Stimulated activated CD4-positive, alpha-beta T cell treated with anti-CD3 and anti-CD28 coated beads, Interleukin-1b, Interleukin-23, amount 100 ng/mL, for 24 hours (primary cell): ENCODE measurements around the gene TIMP1.

Experiments
- DNase-seq, 4 experiments: peaks; one replicate each; pipeline ENCODE4 v3.0.0-alpha.2; 2020; ENCODE audit warnings: low read depth in 4 of 4, low spot score in 1 of 4

Gene TIMP1

GRCh38 chrX:47633689-47634590 is 51.7 kb downstream of the TIMP1 start:
- no peak for DNase-seq

DNA sequence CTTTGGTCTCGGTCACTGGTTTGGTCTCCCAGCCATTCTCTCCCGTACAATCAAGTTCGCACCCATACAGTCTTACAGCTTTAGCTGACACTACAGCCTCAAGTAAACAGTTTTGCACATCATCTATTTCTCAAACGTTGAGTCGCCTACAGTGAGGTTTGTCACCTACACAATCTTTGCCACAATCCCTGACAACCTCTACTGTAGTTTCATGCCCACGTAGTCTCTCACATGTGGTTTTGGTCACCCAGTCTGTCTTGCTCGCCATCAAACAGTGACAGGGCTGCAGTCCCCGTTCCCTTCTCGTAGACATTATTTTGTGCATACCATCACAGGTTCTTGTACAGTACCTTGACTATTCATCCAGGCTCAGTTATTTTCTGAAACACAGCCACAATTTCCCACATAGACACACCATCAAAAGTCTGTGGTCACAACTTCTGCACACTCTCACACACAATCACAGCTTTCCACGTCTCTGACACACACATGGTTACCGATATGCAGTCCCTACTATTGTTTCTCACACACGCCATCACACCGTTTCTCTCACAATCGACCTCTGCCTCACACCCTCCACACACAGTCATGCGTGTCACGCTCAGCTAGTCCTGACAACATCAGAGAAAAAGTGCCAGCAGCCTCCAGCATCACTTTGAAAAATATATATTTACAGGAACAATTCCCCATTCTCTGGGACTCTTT is 52.8 kb downstream of the TIMP1 start:
- no peak for DNase-seq
